ENCODE data around the gene NLRP6.
"Not testable (repeated sequence)": the region's sequence is repeated elsewhere in the genome, so short reads cannot be mapped to it uniquely, and the experiment has no call there.

The NLRP6 gene

GRCh38 chr11:282630-283360 is 4.6 kb downstream of the NLRP6 start:
- DNase-seq = no peak

DNA sequence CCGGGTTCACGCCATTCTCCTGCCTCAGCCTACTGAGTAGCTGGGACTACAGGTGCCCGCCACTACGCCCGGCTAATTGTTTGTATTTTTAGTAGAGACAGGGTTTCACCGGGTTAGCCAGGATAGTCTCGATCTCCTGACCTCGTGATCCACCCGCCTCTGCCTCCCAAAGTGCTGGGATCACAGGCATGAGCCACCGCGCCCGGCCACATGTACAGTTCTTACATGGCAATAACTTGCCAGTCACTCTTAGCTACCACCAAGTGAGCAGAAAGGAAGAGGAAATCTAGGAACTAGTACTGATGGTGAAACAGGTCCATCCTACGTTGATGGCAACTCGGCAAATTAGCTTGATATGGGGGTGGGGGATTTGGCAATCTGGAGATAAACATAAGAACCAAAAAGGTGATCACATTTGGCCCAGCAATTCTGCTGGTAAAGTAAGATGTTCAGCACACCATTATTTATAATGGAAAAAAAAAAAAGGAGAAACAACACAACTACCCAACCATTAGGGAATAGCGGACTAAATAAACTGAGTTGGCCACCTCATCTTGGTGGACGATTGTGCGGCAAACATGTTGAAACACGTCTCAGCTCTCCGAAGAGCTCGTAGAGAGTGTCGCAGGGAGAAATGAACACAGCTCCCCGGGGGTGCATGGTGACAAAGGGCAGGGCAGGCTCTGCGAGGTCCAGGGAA is 5.3 kb downstream of the NLRP6 start:
- no peak for DNase-seq

DNA sequence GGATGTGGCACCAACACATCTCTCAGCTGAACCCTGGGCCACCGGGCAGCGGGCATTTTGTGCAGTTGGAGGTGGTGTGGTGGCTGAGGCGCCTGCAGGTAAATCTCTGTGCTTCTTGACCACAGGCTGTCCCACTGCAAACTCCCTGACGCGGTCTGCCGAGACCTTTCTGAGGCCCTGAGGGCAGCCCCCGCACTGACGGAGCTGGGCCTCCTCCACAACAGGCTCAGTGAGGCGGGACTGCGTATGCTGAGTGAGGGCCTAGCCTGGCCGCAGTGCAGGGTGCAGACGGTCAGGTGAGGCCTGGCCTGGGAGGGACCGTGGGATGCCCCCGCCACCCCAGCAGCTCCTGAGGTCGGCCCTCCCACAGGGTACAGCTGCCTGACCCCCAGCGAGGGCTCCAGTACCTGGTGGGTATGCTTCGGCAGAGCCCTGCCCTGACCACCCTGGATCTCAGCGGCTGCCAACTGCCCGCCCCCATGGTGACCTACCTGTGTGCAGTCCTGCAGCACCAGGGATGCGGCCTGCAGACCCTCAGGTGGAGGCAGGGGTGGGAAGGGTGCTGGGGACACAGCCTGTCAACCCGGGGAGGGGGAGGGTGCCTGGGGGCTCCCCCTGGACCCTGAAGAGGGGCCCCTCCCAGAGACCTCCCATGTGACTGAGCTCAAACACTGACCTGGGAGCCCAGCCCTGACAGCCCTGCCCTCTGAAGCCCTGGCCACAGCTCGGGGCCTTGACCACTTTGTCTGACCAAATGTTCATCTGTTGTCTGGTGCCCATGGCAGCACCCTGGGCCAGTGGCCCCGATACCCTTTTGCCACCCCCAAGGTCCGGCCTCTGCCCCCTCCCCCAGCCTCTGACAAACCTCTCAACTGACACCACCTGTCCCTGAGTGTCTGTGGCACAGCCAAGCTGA is 6.2 kb downstream of the NLRP6 start:
- DNase-seq = no peak

- no peak for DNase-seq
Measured at GRCh38 chr11:285021-285893, 7.0 kb downstream of the NLRP6 start.

- no peak for DNase-seq
Measured at GRCh38 chr11:285894-286220, 7.7 kb downstream of the NLRP6 start.

GRCh38 chr11:286977-287820 is 9.0 kb downstream of the NLRP6 start:
- DNase-seq = not testable (repeated sequence)

DNA sequence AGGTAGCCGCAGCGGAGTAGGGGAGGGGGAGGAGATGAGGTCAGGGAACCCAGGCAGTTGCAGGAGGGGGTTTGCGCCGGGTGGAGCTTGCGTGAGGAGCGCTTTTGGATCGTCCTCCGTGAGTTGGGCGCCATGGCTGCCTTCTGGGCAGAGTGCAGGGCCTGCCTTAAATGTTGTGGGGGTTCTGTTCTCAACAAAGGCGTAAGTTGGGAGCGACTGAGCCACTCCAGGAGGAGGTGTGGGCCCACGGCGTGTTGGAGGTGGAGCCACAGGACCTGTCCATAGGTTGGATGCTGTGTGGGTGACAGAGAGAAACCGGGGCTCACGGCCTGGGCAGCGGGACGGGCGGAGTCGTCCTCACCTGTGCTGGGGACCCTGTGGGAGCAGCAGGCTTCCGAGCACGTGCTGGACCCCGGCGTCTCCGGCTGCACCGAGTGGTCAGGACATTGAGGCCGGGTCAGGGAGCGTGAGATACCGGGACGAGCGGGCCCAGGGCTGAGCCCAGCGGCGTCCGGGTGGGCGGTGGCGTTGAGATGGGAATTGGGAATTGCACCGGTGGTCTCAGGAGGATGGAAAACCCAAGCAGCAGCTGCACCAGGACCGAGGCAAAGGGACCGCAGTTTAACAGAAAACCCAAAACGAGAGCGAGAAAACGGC is 9.7 kb downstream of the NLRP6 start:
- no peak for DNase-seq

GRCh38 chr11:288478-289397 is 10.5 kb downstream of the NLRP6 start, which contains the start of gene PGGHG:
Gene PGGHG, plus strand, starts transcription at chr11:289126. Its CDS starts 691 bp downstream, at chr11:289817.
- peak; percentile 57 for DNase-seq

- no peak for DNase-seq
Measured at GRCh38 chr11:289398-289711, 11.1 kb downstream of the NLRP6 start.

DNA sequence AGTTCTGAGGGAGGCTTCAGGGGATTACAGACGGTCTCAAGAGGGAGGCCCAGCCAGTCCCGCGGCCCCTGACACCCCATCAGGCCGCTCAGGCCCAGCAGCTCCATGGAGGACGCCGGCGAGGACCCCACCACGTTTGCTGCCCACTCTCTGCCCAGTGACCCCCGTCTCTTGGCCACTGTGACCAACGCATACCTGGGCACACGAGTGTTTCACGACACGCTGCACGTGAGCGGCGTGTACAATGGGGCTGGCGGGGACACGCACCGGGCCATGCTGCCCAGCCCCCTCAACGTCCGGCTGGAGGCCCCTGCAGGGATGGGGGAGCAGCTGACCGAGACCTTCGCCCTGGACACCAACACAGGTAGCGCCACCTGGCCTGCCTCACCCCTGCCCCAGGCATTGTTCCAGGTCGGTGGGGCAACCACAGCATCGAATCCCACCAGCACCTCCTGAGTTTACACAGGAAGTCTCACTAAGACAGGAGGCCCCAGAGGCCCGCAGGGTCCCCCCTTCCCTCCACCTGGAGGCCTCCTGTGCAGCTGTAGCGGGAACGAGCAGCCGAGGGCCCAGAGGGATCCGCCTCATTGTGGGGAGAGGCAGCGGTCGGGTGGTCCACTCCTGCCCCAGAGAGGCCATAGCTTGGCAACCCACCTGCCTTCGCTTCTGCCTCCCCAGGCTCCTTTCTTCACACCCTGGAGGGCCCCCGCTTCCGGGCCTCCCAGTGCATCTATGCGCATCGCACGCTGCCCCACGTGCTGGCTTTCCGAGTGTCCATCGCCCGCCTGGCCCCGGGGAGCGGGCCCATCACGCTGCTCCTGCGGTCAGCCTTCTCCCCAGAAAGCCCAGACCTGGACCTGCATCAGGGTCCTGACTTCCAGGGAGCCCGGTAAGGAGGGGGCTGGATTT is 11.8 kb downstream of the NLRP6 start:
- DNase-seq = no peak

GRCh38 chr11:290621-291231 is 12.5 kb downstream of the NLRP6 start:
- DNase-seq = no peak

DNA sequence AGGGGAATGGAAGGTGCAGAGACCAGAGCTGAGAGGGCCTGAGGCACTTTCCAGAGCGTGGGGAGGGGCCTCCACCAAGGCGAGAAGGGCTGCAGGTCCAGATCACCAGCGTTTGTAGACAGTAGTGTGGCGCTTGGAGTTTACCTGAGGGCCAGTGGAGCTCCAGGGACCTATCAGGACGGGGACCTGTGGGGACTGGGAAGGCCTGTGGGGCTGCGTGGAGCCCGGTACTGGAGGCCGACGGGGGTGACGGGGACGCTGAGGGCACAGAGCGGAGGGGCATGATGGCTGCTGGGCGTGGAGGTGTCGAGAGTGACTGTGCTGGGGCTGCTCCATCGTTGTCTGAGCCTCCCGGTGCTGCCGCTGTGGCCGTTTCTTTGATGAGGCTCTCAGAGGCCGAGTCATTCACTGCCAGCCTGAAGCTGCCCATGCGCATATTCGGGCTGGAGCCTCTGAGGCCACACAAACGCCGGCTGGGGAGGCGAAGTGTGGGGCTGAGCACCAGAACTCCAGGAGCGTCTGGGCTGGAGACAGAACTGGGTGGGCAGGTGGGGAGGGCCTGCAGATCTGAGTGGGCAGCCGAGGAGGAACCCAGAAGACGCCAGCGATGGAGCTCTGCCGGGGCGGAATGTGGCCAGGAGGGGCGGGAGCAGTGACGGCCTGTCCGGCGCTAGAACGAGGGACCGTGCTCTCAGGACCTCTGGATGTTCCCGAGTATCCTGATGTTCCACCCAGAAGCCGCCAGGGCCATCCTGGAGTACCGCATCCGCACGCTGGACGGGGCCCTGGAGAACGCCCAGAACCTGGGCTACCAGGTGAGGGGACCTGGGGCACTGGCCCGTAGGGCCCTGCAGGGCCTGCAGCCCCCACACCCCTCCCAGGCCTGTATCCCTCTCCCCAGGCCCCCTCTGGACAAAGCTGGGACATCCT is 13.3 kb downstream of the NLRP6 start:
- no peak for DNase-seq

DNA sequence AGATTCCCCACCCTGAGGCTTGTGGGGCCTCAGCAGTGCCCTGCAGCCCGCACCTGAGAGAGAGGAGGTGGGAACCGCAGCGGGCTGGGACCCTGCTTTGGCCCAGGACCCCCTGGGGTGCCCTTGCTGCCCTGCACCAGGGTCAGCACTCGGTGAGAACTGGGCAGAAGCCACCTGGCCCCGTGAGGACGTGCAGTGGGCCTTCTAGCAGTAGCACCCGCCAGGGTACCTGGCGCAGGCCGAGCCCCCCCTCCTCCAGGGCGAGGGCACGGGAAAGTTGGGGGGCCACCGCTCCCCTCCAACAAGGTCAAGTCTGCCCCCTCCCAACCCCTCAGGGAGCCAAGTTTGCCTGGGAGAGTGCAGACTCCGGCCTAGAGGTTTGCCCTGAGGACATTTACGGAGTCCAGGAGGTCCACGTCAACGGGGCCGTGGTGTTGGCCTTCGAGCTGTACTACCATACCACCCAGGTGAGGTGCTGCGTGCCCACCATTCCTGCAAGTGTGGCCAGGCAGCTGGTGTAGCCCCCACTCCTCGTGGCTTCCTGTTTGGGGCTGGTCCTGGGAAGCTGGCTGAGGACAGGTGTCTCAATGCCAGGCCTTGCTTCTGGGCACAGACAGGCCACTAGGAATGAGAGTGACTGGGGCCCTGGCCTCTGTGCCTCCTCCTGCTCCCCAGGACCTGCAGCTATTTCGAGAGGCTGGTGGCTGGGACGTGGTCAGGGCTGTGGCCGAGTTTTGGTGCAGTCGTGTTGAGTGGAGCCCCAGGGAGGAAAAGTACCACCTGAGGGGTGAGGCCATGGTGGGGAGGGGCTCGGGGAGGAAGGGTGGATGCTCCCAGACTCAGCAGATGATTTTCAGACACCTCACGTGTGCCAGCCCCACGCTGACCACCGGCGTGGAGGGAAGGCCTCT is 14.3 kb downstream of the NLRP6 start:
- no peak for DNase-seq

GRCh38 chr11:293271-293851 is 15.2 kb downstream of the NLRP6 start:
- DNase-seq = no peak

GRCh38 chr11:293852-294661 is 15.8 kb downstream of the NLRP6 start:
- no peak for DNase-seq
